DOHH2 (cell line): Measurements from ENCODE around the gene YBEY.

Experiments
- CTCF ChIP-seq: fragments of 200-600 bp; sonication (generic); IDR thresholded peaks from one replicate; pipeline ENCODE4 v1.5.1; 2014; ENCODE audit warnings: antibody characterized with exemption, mild to moderate bottlenecking, low read depth, low read length; ENCODE audit not compliant: poor library complexity, severe bottlenecking
- EZH2phosphoT487 ChIP-seq: fragments of 200-600 bp; sonication (generic); IDR thresholded peaks from 2 replicates; pipeline ENCODE4 v1.6.1; 2017; ENCODE audit warnings: borderline replicate concordance, mild to moderate bottlenecking, antibody characterized with exemption, low read length, moderate library complexity, mixed read lengths

GRCh38 chr21:46255758-46256337, 30.3 kb upstream of the YBEY start:
- TF ChIP-seq CTCF (no peak), EZH2phosphoT487 (no peak)
